ENCODE results near the gene HINT2.

HINT2 gene

GRCh38 chr9:35814841-35815543, at the start of gene HINT2:
TSS of gene HINT2 (minus strand) at chr9:35815042. CDS start at chr9:35814979, 63 bp downstream.
- DNase-seq (ENCODE audit: low spot score): peak; percentile 97

- no peak for DNase-seq (ENCODE audit: low spot score)
These were observed 48.7 kb upstream of the HINT2 start for GRCh38 chr9:35863583-35863982.

GRCh38 chr9:35862328-35862727, 47.5 kb upstream of the HINT2 start:
- DNase-seq (ENCODE audit: low spot score): no peak

- no peak for DNase-seq (ENCODE audit: low spot score)
These were observed 46.5 kb upstream of the HINT2 start for GRCh38 chr9:35861161-35861897.

GRCh38 chr9:35859990-35860339, 45.1 kb upstream of the HINT2 start:
- no peak for DNase-seq (ENCODE audit: low spot score)

- no peak for DNase-seq (ENCODE audit: low spot score)
These were observed 44.6 kb upstream of the HINT2 start for GRCh38 chr9:35859310-35859989.

- no peak for DNase-seq (ENCODE audit: low spot score)
These were observed 43.6 kb upstream of the HINT2 start for GRCh38 chr9:35858458-35858857.

- no peak for DNase-seq (ENCODE audit: low spot score)
These were observed 42.0 kb upstream of the HINT2 start for GRCh38 chr9:35856882-35857281.

GRCh38 chr9:35856206-35856605, 41.4 kb upstream of the HINT2 start:
- DNase-seq (ENCODE audit: low spot score): no peak

- no peak for DNase-seq (ENCODE audit: low spot score)
These were observed 39.4 kb upstream of the HINT2 start for GRCh38 chr9:35854091-35854762.

- no peak for DNase-seq (ENCODE audit: low spot score)
These were observed 38.3 kb upstream of the HINT2 start for GRCh38 chr9:35852876-35853865.

GRCh38 chr9:35852267-35852815, 37.5 kb upstream of the HINT2 start:
- DNase-seq (ENCODE audit: low spot score): no peak

- DNase-seq (ENCODE audit: low spot score): no peak
These were observed 33.1 kb upstream of the HINT2 start for GRCh38 chr9:35847792-35848572.

- DNase-seq (ENCODE audit: low spot score): no peak
These were observed 31.3 kb upstream of the HINT2 start for GRCh38 chr9:35845824-35846771.

- peak; percentile 53 for DNase-seq (ENCODE audit: low spot score)
These were observed 29.9 kb upstream of the HINT2 start for GRCh38 chr9:35844628-35845270.

- DNase-seq (ENCODE audit: low spot score): no peak
These were observed 28.0 kb upstream of the HINT2 start for GRCh38 chr9:35842795-35843194.

- DNase-seq (ENCODE audit: low spot score): no peak
These were observed 27.3 kb upstream of the HINT2 start for GRCh38 chr9:35842020-35842745.

GRCh38 chr9:35841645-35841900, 26.7 kb upstream of the HINT2 start:
- no peak for DNase-seq (ENCODE audit: low spot score)

Measured in CD4-positive, alpha-beta T cell treated with Interleukin-15 for 4 hours (primary cell).